ENCODE results near the gene TSPAN16.

- TF ChIP-seq CTCF (IDR thresholded peaks at IDR 0.05) (no peak), POLR2A (IDR thresholded peaks at IDR 0.05) (no peak)
Measured at GRCh38 chr19:11290256-11290655, 5.7 kb upstream of the TSPAN16 start.
